Measurements from ENCODE around the gene CTNNBL1. TPM values are rescaled to one million over a fixed set of nuclear protein-coding genes. Genes with fewer than 3 reads are reported as not detected.

CTNNBL1 gene
- total RNA-seq, 2 donors from 2014 or later, result 68.6 to 68.7 TPM

DNA sequence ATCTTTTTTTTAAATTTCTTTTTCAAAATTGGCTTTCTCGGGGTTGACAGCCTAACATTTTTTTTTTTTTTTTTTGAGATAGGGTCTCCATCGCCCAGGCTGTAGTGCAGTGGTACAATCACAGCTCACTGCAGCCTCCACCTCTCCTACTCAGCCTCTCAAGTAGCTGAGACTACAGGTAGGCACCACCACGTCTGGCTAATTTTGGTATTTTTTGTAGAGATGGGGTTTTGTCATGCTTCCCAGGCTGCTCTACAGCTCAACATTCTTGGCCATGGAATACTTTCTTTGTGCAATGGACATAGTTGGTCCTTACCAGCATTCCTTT lies 6.4 kb upstream of the CTNNBL1 start:
- H3K36me3 Mint-ChIP-seq (ENCODE audit: low read depth), result no peaks in the 10 kb centered on the region
- peaks cover 33% of the 10 kb centered on the region for H3K27me3 Mint-ChIP-seq (ENCODE audit: insufficient read depth)
- no peak overlapping the region for H3K27ac Mint-ChIP-seq
- no peaks in the 10 kb centered on the region for H3K36me3 ChIP-seq (ENCODE audit: control insufficient read depth, insufficient read depth, low read length)
- H3K9me3 ChIP-seq (ENCODE audit: control insufficient read depth, low read length), result no peaks in the 10 kb centered on the region
- H3K4me3 Mint-ChIP-seq, result no peak overlapping the region
- peaks cover 43% of the 10 kb centered on the region for H3K27me3 ChIP-seq (ENCODE audit: control insufficient read depth, insufficient read depth, low read length, poor library complexity, severe bottlenecking)
- 93% methylated on average over 3 of the region's 3 CpGs; no CpG with 5 or more reads in 1 of the 2 experiments for WGBS, 2 experiments (ENCODE audit: insufficient coverage in 1 of 2, insufficient read length in 1 of 2)
- no peaks in the 10 kb centered on the region for H3K9me3 Mint-ChIP-seq
- H3K4me3 ChIP-seq (ENCODE audit: low read length), result no peak overlapping the region
- H3K4me1 ChIP-seq (ENCODE audit: control insufficient read depth, insufficient read depth, low read length), result no peaks in the 10 kb centered on the region
- peak; percentile 0 for DNase-seq
- no peaks in the 10 kb centered on the region for H3K4me1 Mint-ChIP-seq
- no peak overlapping the region for H3K9ac ChIP-seq (ENCODE audit: extremely low read depth, low read length, poor library complexity, severe bottlenecking)
- no peak overlapping the region for H3K27ac ChIP-seq (ENCODE audit: low read depth, low read length)
- TF ChIP-seq CTCF (conservative IDR thresholded peaks at IDR 0.05), result no peak

GRCh38 chr20:37688093-37688492 lies 5.7 kb upstream of the CTNNBL1 start:
- no peak overlapping the region for H3K9ac ChIP-seq (ENCODE audit: extremely low read depth, low read length, poor library complexity, severe bottlenecking)
- no peak overlapping the region for H3K27ac ChIP-seq (ENCODE audit: low read depth, low read length)
- H3K36me3 ChIP-seq (ENCODE audit: control insufficient read depth, insufficient read depth, low read length), result no peaks in the 10 kb centered on the region
- Mint-ChIP-seq H3K27me3 (ENCODE audit: insufficient read depth) (peaks cover 33% of the 10 kb centered on the region), H3K9me3 (no peaks in the 10 kb centered on the region), H3K4me1 (no peaks in the 10 kb centered on the region), H3K36me3 (ENCODE audit: low read depth) (no peaks in the 10 kb centered on the region), H3K27ac (no peak overlapping the region), H3K4me3 (no peak overlapping the region)
- no peak for TF ChIP-seq CTCF (conservative IDR thresholded peaks at IDR 0.05)
- H3K4me1 ChIP-seq (ENCODE audit: control insufficient read depth, insufficient read depth, low read length), result no peaks in the 10 kb centered on the region
- 83 to 98% methylated on average over 4 of the region's 4 CpGs for WGBS, 2 experiments (ENCODE audit: insufficient coverage in 1 of 2, insufficient read length in 1 of 2)
- H3K9me3 ChIP-seq (ENCODE audit: control insufficient read depth, low read length), result no peaks in the 10 kb centered on the region
- peaks cover 43% of the 10 kb centered on the region for H3K27me3 ChIP-seq (ENCODE audit: control insufficient read depth, insufficient read depth, low read length, poor library complexity, severe bottlenecking)
- H3K4me3 ChIP-seq (ENCODE audit: low read length), result no peak overlapping the region
- no peak for DNase-seq

DNA sequence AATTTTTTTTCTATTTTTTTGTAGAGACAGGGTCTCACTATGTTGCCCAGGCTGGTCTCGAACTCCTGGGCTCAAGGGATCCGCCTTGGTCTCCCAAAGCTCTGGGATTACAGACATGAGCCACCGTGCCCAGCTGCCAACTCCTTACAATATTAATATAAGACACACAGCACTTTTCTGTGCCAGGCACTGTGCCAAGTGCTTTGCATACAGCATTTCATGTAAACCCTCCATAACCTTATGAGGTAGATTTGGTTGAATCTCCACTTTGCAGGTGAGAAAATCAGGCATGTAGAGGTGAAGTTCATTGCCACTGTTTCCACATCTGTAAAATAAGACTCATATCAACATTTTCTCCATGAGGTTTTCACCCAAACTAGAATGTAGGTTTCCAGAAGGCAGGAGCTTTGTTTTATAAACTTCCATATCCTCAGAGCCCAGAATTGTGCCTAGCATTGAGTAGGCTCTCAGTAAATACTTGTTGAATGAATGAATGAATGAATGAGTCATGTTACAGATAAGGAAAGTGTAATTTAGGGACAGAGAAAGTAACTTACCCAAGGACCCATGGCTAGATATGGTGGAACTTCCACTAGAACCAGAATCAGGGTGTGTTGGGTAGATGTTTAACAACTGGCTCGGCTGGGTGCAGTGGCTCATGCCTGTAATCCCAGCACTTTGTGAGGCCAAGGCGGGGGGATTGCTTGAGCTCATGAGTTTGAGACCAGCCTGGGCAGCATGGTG lies 3.0 kb upstream of the CTNNBL1 start:
- H3K4me1 Mint-ChIP-seq, result peaks cover 4% of the 10 kb centered on the region

More for the DNA sequence above, 3.0 kb upstream of the CTNNBL1 start:
- Histone ChIP-seq H3K27me3 (ENCODE audit: control insufficient read depth, insufficient read depth, low read length, poor library complexity, severe bottlenecking) (peaks cover 40% of the 10 kb centered on the region), H3K9ac (ENCODE audit: extremely low read depth, low read length, poor library complexity, severe bottlenecking) (no peak overlapping the region), H3K9me3 (ENCODE audit: control insufficient read depth, low read length) (no peaks in the 10 kb centered on the region), H3K4me3 (ENCODE audit: low read length) (no peak overlapping the region), H3K27ac (ENCODE audit: low read depth, low read length) (no peak overlapping the region), H3K4me1 (ENCODE audit: control insufficient read depth, insufficient read depth, low read length) (no peaks in the 10 kb centered on the region), H3K36me3 (ENCODE audit: control insufficient read depth, insufficient read depth, low read length) (peaks cover under 1% of the 10 kb centered on the region)
- no peak overlapping the region for H3K27ac Mint-ChIP-seq
- no peaks in the 10 kb centered on the region for H3K36me3 Mint-ChIP-seq (ENCODE audit: low read depth)
- TF ChIP-seq CTCF (conservative IDR thresholded peaks at IDR 0.05), result no peak
- H3K27me3 Mint-ChIP-seq (ENCODE audit: insufficient read depth), result peaks cover 28% of the 10 kb centered on the region
- 88% methylated on average over 4 to 5 of the region's 5 CpGs for WGBS, 2 experiments (ENCODE audit: insufficient coverage in 1 of 2, insufficient read length in 1 of 2)
- DNase-seq, result no peak
- no peak overlapping the region for H3K4me3 Mint-ChIP-seq
- H3K9me3 Mint-ChIP-seq, result no peaks in the 10 kb centered on the region

Measured in endodermal cell (in vitro differentiated cells).